GM12878 (cell line): ENCODE data around the gene AP2S1. TPM values are rescaled to one million over a fixed set of nuclear protein-coding genes. Genes with fewer than 3 reads are reported as not detected.

Source experiments
- ATAC-seq: fragments of 200-7000 bp; cut with Tn5 transposase; 3 replicates; pipeline ENCODE4 v1.9.1; 2020; ENCODE audit warnings: mild to moderate bottlenecking, moderate library complexity
- BruUV-seq: library from RNA; stranded (reverse); fragments of 400-500 nt; replicated peaks from 2 replicates; lab custom pipeline; 2021; lab: Mats Ljungman, UMichigan
- CTCF ChIA-PET: fragments of 300-600 bp; sonication (Branson Sonifier 250); formaldehyde crosslinking; extraction: SDS; loops from one replicate; lab custom pipeline; 2021; ENCODE audit warnings: inconsistent platforms; lab: Yijun Ruan, JAX
- POLR2A ChIA-PET: fragments of 350-600 bp; formaldehyde crosslinking; extraction: SDS; loops from one replicate; lab custom pipeline; 2021; ENCODE audit warnings: inconsistent platforms; lab: Charles Lee
- RAD21 ChIA-PET: fragments of 300-600 bp; sonication (Branson Sonifier 250); formaldehyde crosslinking; loops from one replicate; lab custom pipeline; 2023; ENCODE audit warnings: antibody characterized with exemption; ENCODE audit not compliant: unreplicated experiment; lab: Charles Lee
- SMC1A ChIA-PET: fragments of 300-600 bp; sonication (Branson Sonifier 250); formaldehyde crosslinking; loops from one replicate; lab custom pipeline; 2023; ENCODE audit not compliant: unreplicated experiment, uncharacterized antibody; lab: Charles Lee
- DNase-seq: peaks from one replicate; pipeline ENCODE4 v3.0.0-alpha.2; 2011; ENCODE audit warnings: low read depth, low spot score
- FAIRE-seq: peaks from 3 replicates; lab custom pipeline; 2011; peaks lifted over from hg19 to GRCh38; lab: Jason Lieb, UNC
- H2AFZ ChIP-seq: 2 replicates; pipeline ENCODE4 v1.6.0; 2011; ENCODE audit warnings: low read depth, low read length, control low read depth; ENCODE audit not compliant: control insufficient read depth
- H3K27ac ChIP-seq: 2 replicates; pipeline ENCODE4 v1.5.1; 2011; ENCODE audit warnings: control low read depth; ENCODE audit not compliant: control insufficient read depth, insufficient read depth
- H3K27me3 ChIP-seq, 2 experiments: replicated peaks in 1 of 2; 2 replicates each; pipeline versions ENCODE4 v1.6.0 to v1.6.1; 2011; ENCODE audit warnings: low read length in 1 of 2; ENCODE audit not compliant: control insufficient read depth in 2 of 2, insufficient read depth in 2 of 2
- H3K36me3 ChIP-seq, 2 experiments: 2 replicates each; pipeline ENCODE4 v1.5.1; 2011; ENCODE audit warnings: low read length in 1 of 2; ENCODE audit not compliant: control insufficient read depth in 2 of 2, insufficient read depth in 2 of 2
- H3K4me1 ChIP-seq: 2 replicates; pipeline ENCODE4 v1.6.1; 2011; ENCODE audit warnings: mild to moderate bottlenecking, low read length, moderate library complexity, mixed read lengths; ENCODE audit not compliant: control insufficient read depth, insufficient read depth
- H3K4me2 ChIP-seq: 2 replicates; pipeline ENCODE4 v1.6.0; 2011; ENCODE audit warnings: control low read depth; ENCODE audit not compliant: control insufficient read depth, insufficient read depth
- H3K4me3 ChIP-seq: fragments of 200-600 bp; sonication (generic); 2 replicates; pipeline ENCODE4 v1.5.1; 2016
- H3K79me2 ChIP-seq: 2 replicates; pipeline ENCODE4 v1.6.0; 2011; ENCODE audit warnings: low read length; ENCODE audit not compliant: control insufficient read depth, insufficient read depth
- H3K9ac ChIP-seq: 2 replicates; pipeline ENCODE4 v1.8.0; 2011; ENCODE audit warnings: low read length, control low read depth, mixed read lengths; ENCODE audit not compliant: control insufficient read depth, insufficient read depth
- H3K9me3 ChIP-seq: replicated peaks from 3 replicates; pipeline ENCODE4 v1.5.1; 2011; ENCODE audit warnings: mild to moderate bottlenecking, low read length; ENCODE audit not compliant: control insufficient read depth, insufficient read depth
- H4K20me1 ChIP-seq: 2 replicates; pipeline ENCODE4 v1.6.0; 2011; ENCODE audit not compliant: control insufficient read depth, insufficient read depth
- CBX3 ChIP-seq: fragments of 200-600 bp; sonication (generic); IDR thresholded peaks from 2 replicates; pipeline ENCODE4 v1.6.1; 2016; ENCODE audit warnings: low read depth, borderline replicate concordance
- IKZF2 ChIP-seq, 2 experiments: fragments of 450-650 bp; IDR thresholded peaks; 2 replicates each; pipeline ENCODE4 v1.6.1; 2017; ENCODE audit warnings: mild to moderate bottlenecking in 2 of 2, moderate library complexity in 2 of 2
- MYC ChIP-seq: IDR thresholded peaks from 2 replicates; pipeline ENCODE4 v1.6.1; 2011; ENCODE audit warnings: mild to moderate bottlenecking, low read length, moderate library complexity, inconsistent platforms; ENCODE audit not compliant: insufficient read depth, insufficient replicate concordance, insufficient read length, severe bottlenecking
- NBN ChIP-seq: fragments of 450-650 bp; IDR thresholded peaks from 2 replicates; pipeline ENCODE4 v1.6.1; 2016
- NR2C1 ChIP-seq: fragments of 450-650 bp; IDR thresholded peaks from 2 replicates; pipeline ENCODE4 v1.6.1; 2017; ENCODE audit warnings: antibody characterized with exemption, mild to moderate bottlenecking, moderate library complexity
- NR2F1 ChIP-seq: fragments of 450-650 bp; conservative IDR thresholded peaks from 2 replicates; pipeline ENCODE4 v1.6.1; 2017; ENCODE audit warnings: mild to moderate bottlenecking
- PBX3 ChIP-seq: IDR thresholded peaks from 2 replicates; pipeline ENCODE4 v1.6.1; 2011; ENCODE audit warnings: mild to moderate bottlenecking, low read depth, low read length, moderate library complexity; ENCODE audit not compliant: insufficient replicate concordance
- SMARCA5 ChIP-seq: fragments of 450-650 bp; IDR thresholded peaks from 2 replicates; pipeline ENCODE4 v1.6.1; 2017; ENCODE audit warnings: mild to moderate bottlenecking
- TARDBP ChIP-seq: IDR thresholded peaks from 2 replicates; pipeline ENCODE4 v1.6.1; 2016; ENCODE audit warnings: borderline replicate concordance
- TCF7 ChIP-seq: IDR thresholded peaks from 2 replicates; pipeline ENCODE4 v1.6.1; 2014; ENCODE audit warnings: antibody characterized with exemption, borderline replicate concordance
- ZBTB40 ChIP-seq: fragments of 450-650 bp; IDR thresholded peaks from 2 replicates; pipeline ENCODE4 v1.6.1; 2016; ENCODE audit warnings: mild to moderate bottlenecking, moderate library complexity, borderline replicate concordance
- ZNF24 ChIP-seq: fragments of 450-650 bp; IDR thresholded peaks from 2 replicates; pipeline ENCODE4 v1.6.1; 2017; ENCODE audit warnings: antibody characterized with exemption, mild to moderate bottlenecking
- ZNF274 ChIP-seq: IDR thresholded peaks from one replicate; pipeline ENCODE4 v1.8.0; 2011; ENCODE audit not compliant: insufficient read length, insufficient read depth
- ZZZ3 ChIP-seq: IDR thresholded peaks from 2 replicates; pipeline ENCODE4 v1.6.1; 2011; ENCODE audit warnings: low read depth; ENCODE audit not compliant: control insufficient read depth, insufficient read length
- WGBS: methylation state at CpG from one replicate; pipeline ENCODE4 v1.1.6; 2016; ENCODE audit warnings: low lambda C conversion rate; ENCODE audit not compliant: insufficient replicate concordance, insufficient coverage; ENCODE audit errors: missing lambda C conversion rate; 5-methylcytosine and 5-hydroxymethylcytosine counted together
- in situ Hi-C: fragments of 300-500 bp; cut with MboI; formaldehyde crosslinking; loops from 9 replicates; pipeline ENCODE4 v1.14.3; 2018; ENCODE audit warnings: mixed read lengths
- intact Hi-C: fragments of 100-400 bp; cut with micrococcal nuclease; formaldehyde crosslinking; loops from one replicate; pipeline ENCODE4 v1.14.2; 2022; ENCODE audit not compliant: unreplicated experiment
- polyA plus RNA-seq, 11 experiments: library from polyadenylated mRNA; depleted of rRNA in 4 of 11; unstranded in 6 of 11; stranded (reverse) in 5 of 11; fragments of >200 nt; fragmentation: Nextera tagmentation in 4 of 11; fragmentation: Illumina TruSeq in 1 of 11; extraction: Ambion mirVana in 4 of 11; extraction: Trizol in 1 of 11; gene quantifications; 1 replicate in 1 of 11; 2 replicates in 10 of 11; pipeline versions ENCODE4 v1.2.1 to v1.2.3, GENCODE V29; 2011 to 2016; ENCODE audit warnings: inconsistent platforms in 2 of 11, missing spikeins in 2 of 11, low read depth in 1 of 11
- total RNA-seq, 4 experiments: library from RNA; depleted of rRNA in 3 of 4; stranded (reverse); fragments of >200 nt in 3 of 4; fragmentation: Illumina TruSeq in 1 of 4; extraction: Trizol in 1 of 4; gene quantifications; 2 replicates each; pipeline versions ENCODE4 v1.2.1 to v1.2.3, GENCODE V29; 2013 to 2021

The AP2S1 gene
- total and polyA plus RNA-seq, 10 of the 15 experiments (the other 5 are each of a cell fraction or from before 2014, with no cell fraction given), result 10.8 to 239 (median 104) TPM

GRCh38 chr19:46859637-46860124 lies 9.0 kb upstream of the AP2S1 start:
- BruUV-seq, result TSS peak; percentile 94
- in situ Hi-C loops (no loop called here), intact Hi-C loops (loop anchor here (10.0 kb wide), 1 partner anchor 255 kb away; the partner anchor contains the start of gene ZC3H4)
- ChIA-PET CTCF (interaction anchor here (0.5 to 6.8 kb wide), 6 partner anchors 9 to 153 kb away, joined by 3 to 53 read pairs (median 4); partner anchors contain the start of gene AP2S1), POLR2A (interaction anchor here (0.6 to 0.7 kb wide), 2 partner anchors 95 to 390 kb away, joined by 3 to 5 read pairs; no protein-coding TSS in a partner anchor), SMC1A (interaction anchor here (2.2 kb wide), 1 partner anchor 133 kb away, joined by 4 read pairs; no protein-coding TSS in a partner anchor), RAD21 (interaction anchor here (2.0 kb wide), 1 partner anchor 19 kb away, joined by 5 read pairs; no protein-coding TSS in a partner anchor)
- H3K79me2 ChIP-seq, result peaks cover 39% of the 10 kb centered on the region
- peak overlapping the region; percentile 58 for H3K27ac ChIP-seq
- peak overlapping the region; percentile 96 for H2AFZ ChIP-seq
- 28% methylated on average over 18 of the region's 18 CpGs for WGBS
- H3K4me3 ChIP-seq, result peak overlapping the region; percentile 59
- peaks cover 12% of the 10 kb centered on the region; the same call in 1 of the 2 replicates for H3K4me1 ChIP-seq
- no peak for DNase-seq
- H4K20me1 ChIP-seq, result peaks cover 6% of the 10 kb centered on the region
- no peaks in the 10 kb centered on the region for H3K9me3 ChIP-seq
- no peak for FAIRE-seq
- no peaks in the 10 kb centered on the region; a peak in 1 of 4 replicates for H3K36me3 ChIP-seq
- no peaks in the 10 kb centered on the region for H3K27me3 ChIP-seq
- H3K9ac ChIP-seq, result peak overlapping the region; percentile 52; the same call in 1 of the 2 replicates
- H3K4me2 ChIP-seq, result peak overlapping the region; percentile 95
- no peak for ATAC-seq
- TF ChIP-seq SMARCA5 (0 out of 2 replicates have a peak, but pooled peaks have one; percentile 52), ZBTB40 (peak; percentile 50; the same call in 1 of the 2 replicates), CBX3 (no peak), PBX3 (no peak), MYC (peak; percentile 60), TCF7 (no peak), TARDBP (no peak), ZNF24 (0 out of 2 replicates have a peak, but pooled peaks have one; percentile 31), NR2C1 (0 out of 2 replicates have a peak, but pooled peaks have one; percentile 36), NR2F1 (0 out of 2 replicates have a peak, but pooled peaks have one; percentile 43), ZZZ3 (no peak), NBN (peak; percentile 55; the same call in 1 of the 2 replicates), IKZF2 (IDR thresholded peaks at IDR 0.05) (peak; percentile 40 to 46; a peak in 2 of 4 replicates), ZNF274 (no peak)
